Epithelial cell of proximal tubule (primary cell): Measurements from ENCODE around the gene DHDH. TPM values are rescaled to one million over a fixed set of nuclear protein-coding genes. Genes with fewer than 3 reads are reported as not detected.
A peak's percentile ranks its signal among the peaks of the same experiment; 100 is the strongest.

Experiments used
- DNase-seq: peaks from one replicate; pipeline ENCODE4 v3.0.0-alpha.2; 2011; ENCODE audit warnings: low read depth
- H3K4me3 ChIP-seq: 2 replicates; pipeline ENCODE4 v1.5.1; 2011; ENCODE audit warnings: low read depth, mild to moderate bottlenecking, low read length
- total RNA-seq: library from RNA; depleted of rRNA; stranded (reverse); fragments of >200 nt; gene quantifications from 2 replicates; pipeline ENCODE4 v1.2.3, GENCODE V29; 2015
- TF ChIP-seq, protein P1 (sequence below): conservative IDR thresholded peaks from 2 replicates; pipeline ENCODE4 v1.5.1; 2012; ENCODE audit warnings: low read depth, mild to moderate bottlenecking, low read length

DHDH gene
- total RNA-seq, 1 donor from 2014 or later: 0.35 TPM

DNA sequence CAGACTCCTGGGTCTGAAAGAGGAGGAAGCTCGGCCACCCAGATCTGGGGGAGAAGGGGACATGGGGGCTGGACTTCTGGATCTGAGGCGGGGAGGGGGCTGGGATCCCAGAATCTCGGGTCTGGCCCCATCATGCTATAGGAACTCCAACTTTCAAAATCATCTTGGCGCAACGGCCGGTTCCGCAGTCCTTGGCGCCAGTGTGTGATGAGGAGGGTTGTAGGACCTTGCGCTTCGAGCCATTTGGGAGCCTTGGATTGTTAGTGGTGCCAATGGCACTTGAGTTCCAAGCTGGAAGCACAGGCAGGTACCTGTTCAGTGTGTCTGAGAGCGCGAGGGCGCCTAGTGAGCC lies 60.5 kb downstream of the DHDH start:
- DNase-seq: no peak
- TF ChIP-seq, protein P1, sequence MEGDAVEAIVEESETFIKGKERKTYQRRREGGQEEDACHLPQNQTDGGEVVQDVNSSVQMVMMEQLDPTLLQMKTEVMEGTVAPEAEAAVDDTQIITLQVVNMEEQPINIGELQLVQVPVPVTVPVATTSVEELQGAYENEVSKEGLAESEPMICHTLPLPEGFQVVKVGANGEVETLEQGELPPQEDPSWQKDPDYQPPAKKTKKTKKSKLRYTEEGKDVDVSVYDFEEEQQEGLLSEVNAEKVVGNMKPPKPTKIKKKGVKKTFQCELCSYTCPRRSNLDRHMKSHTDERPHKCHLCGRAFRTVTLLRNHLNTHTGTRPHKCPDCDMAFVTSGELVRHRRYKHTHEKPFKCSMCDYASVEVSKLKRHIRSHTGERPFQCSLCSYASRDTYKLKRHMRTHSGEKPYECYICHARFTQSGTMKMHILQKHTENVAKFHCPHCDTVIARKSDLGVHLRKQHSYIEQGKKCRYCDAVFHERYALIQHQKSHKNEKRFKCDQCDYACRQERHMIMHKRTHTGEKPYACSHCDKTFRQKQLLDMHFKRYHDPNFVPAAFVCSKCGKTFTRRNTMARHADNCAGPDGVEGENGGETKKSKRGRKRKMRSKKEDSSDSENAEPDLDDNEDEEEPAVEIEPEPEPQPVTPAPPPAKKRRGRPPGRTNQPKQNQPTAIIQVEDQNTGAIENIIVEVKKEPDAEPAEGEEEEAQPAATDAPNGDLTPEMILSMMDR: no peak
- H3K4me3 ChIP-seq: peak overlapping the region; percentile 82

Other genes starting within 250 kb of the DHDH start
- gene FUT2, start 237.7 kb upstream of the DHDH start, total RNA-seq: 0.52 and 0.58 TPM in 2 replicates
- gene MAMSTR, start 214.0 kb upstream of the DHDH start, total RNA-seq: 0.72 and 1.5 TPM in 2 replicates
- gene RASIP1, start 193.1 kb upstream of the DHDH start, total RNA-seq: 3.5 and 6.9 TPM in 2 replicates
- gene IZUMO1, start 186.8 kb upstream of the DHDH start, total RNA-seq: not detected in 2 replicates
- 2.9 and 3.0 TPM in 2 replicates for gene FUT1, start 181.1 kb upstream of the DHDH start, total RNA-seq
- gene FGF21, start 178.2 kb upstream of the DHDH start, total RNA-seq: not detected in 2 replicates
- 45.5 and 60.7 TPM in 2 replicates for gene BCAT2, start 122.7 kb upstream of the DHDH start, total RNA-seq
- gene HSD17B14, start 97.2 kb upstream of the DHDH start, total RNA-seq: 2.2 and 2.8 TPM in 2 replicates
- gene PLEKHA4, start 65.1 kb upstream of the DHDH start, total RNA-seq: 1.8 and 5.0 TPM in 2 replicates
- gene PPP1R15A, start 61.3 kb upstream of the DHDH start, total RNA-seq: 23.9 and 32.2 TPM in 2 replicates
- gene TULP2, start 35.0 kb upstream of the DHDH start, total RNA-seq: not detected in 2 replicates
- 142 and 250 TPM in 2 replicates for gene NUCB1, start 33.4 kb upstream of the DHDH start, total RNA-seq
- gene BAX, start 21.2 kb downstream of the DHDH start, total RNA-seq: 173 and 179 TPM in 2 replicates
- gene FTL, start 31.6 kb downstream of the DHDH start, total RNA-seq: 1,293 and 2,420 TPM in 2 replicates
- gene GYS1, start 59.6 kb downstream of the DHDH start, total RNA-seq: 42.2 and 42.4 TPM in 2 replicates
- 212 and 389 TPM in 2 replicates for gene RUVBL2, start 60.2 kb downstream of the DHDH start, total RNA-seq
- 3.6 TPM in 1 of 2 replicates, not detected in the other for gene LHB, start 83.4 kb downstream of the DHDH start, total RNA-seq
- gene CGB3, start 90.6 kb downstream of the DHDH start, total RNA-seq: not detected in 2 replicates
- gene CGB2, start 98.2 kb downstream of the DHDH start, total RNA-seq: not detected in 2 replicates
- not detected in 2 replicates for gene CGB1, start 103.2 kb downstream of the DHDH start, total RNA-seq
- not detected in 2 replicates for gene CGB5, start 110.1 kb downstream of the DHDH start, total RNA-seq
- 1.2 TPM in 2 replicates for gene CGB8, start 115.4 kb downstream of the DHDH start, total RNA-seq
- 0.36 and 1.8 TPM in 2 replicates for gene CGB7, start 124.0 kb downstream of the DHDH start, total RNA-seq
- 0.22 and 1.3 TPM in 2 replicates for gene NTF4, start 131.1 kb downstream of the DHDH start, total RNA-seq
- gene KCNA7, start 139.0 kb downstream of the DHDH start, total RNA-seq: not detected in 2 replicates
- 165 and 257 TPM in 2 replicates for gene SNRNP70, start 151.8 kb downstream of the DHDH start, total RNA-seq
- 2.2 and 3.7 TPM in 2 replicates for gene LIN7B, start 180.7 kb downstream of the DHDH start, total RNA-seq
- gene C19orf73, start 185.4 kb downstream of the DHDH start, total RNA-seq: 2.7 and 10.3 TPM in 2 replicates
- 1.7 and 3.3 TPM in 2 replicates for gene PPFIA3, start 185.8 kb downstream of the DHDH start, total RNA-seq
- not detected in 2 replicates for gene HRC, start 221.7 kb downstream of the DHDH start, total RNA-seq
- 11.6 and 13.3 TPM in 2 replicates for gene TRPM4, start 224.1 kb downstream of the DHDH start, total RNA-seq